K562 (cell line): ENCODE data around the gene PDE6B. TPM values are rescaled to one million over a fixed set of nuclear protein-coding genes. Genes with fewer than 3 reads are reported as not detected.

Experiments
- ATAC-seq: fragments of 200-7000 bp; cut with Tn5 transposase; 3 replicates; pipeline ENCODE4 v1.9.1; 2020; ENCODE audit warnings: moderate library complexity
- BruUV-seq: library from RNA; stranded (reverse); fragments of 400-500 nt; replicated peaks from 2 replicates; lab custom pipeline; 2021; lab: Mats Ljungman, UMichigan
- CTCF ChIA-PET: fragments of 300-600 bp; formaldehyde crosslinking; extraction: SDS; loops from one replicate; lab custom pipeline; 2021; ENCODE audit warnings: low intra/inter-chr PET ratio; lab: Yijun Ruan, JAX
- POLR2A ChIA-PET: fragments of 300-600, 350-650 bp; sonication (Branson Sonifier 250); formaldehyde crosslinking; extraction: SDS; loops from one replicate; lab custom pipeline; 2021; ENCODE audit warnings: antibody characterized with exemption, inconsistent platforms; lab: Yijun Ruan, JAX
- DNase-seq, 4 experiments: peaks; one replicate each; pipeline versions ENCODE4 v3.0.0 to v3.0.0-alpha.2; 2011 to 2018; ENCODE audit warnings: low spot score in 3 of 4, mixed read lengths in 3 of 4; ENCODE audit errors: extremely low read depth in 1 of 4
- FAIRE-seq: peaks from 2 replicates; lab custom pipeline; 2011; peaks lifted over from hg19 to GRCh38; lab: Jason Lieb, UNC
- H2AFZ ChIP-seq: 2 replicates; pipeline ENCODE4 v1.6.0; 2011; ENCODE audit warnings: low read depth, low read length, control low read depth, inconsistent platforms
- H3K27ac ChIP-seq: fragments of 200-600 bp; 3 replicates; pipeline ENCODE4 v1.8.0; 2011; ENCODE audit warnings: low read depth, mild to moderate bottlenecking, control low read depth, inconsistent platforms, low read length, moderate library complexity, mixed read lengths; ENCODE audit errors: extremely low read depth
- H3K27me3 ChIP-seq, 2 experiments: fragments of 300-600 bp in 1 of 2; 2 replicates in 1 of 2; 3 replicates in 1 of 2; pipeline versions ENCODE4 v1.6.0 to v1.8.0; 2011; ENCODE audit warnings: inconsistent platforms in 2 of 2, low read length in 2 of 2, mild to moderate bottlenecking in 1 of 2, mixed read lengths in 1 of 2, moderate library complexity in 1 of 2; ENCODE audit not compliant: control insufficient read depth in 2 of 2, insufficient read depth in 2 of 2
- H3K36me3 ChIP-seq: fragments of 300-600 bp; 3 replicates; pipeline ENCODE4 v1.8.0; 2011; ENCODE audit warnings: mild to moderate bottlenecking, low read length, inconsistent platforms; ENCODE audit not compliant: control insufficient read depth, insufficient read depth
- H3K4me1 ChIP-seq, 2 experiments: fragments of 200-600 bp in 1 of 2; replicated peaks in 1 of 2; 2 replicates in 1 of 2; 3 replicates in 1 of 2; pipeline versions ENCODE4 v1.5.1 to v1.8.0; 2011; ENCODE audit warnings: inconsistent platforms in 2 of 2, low read length in 2 of 2, mild to moderate bottlenecking in 1 of 2, mixed read lengths in 1 of 2, moderate library complexity in 1 of 2; ENCODE audit not compliant: control insufficient read depth in 2 of 2, insufficient read depth in 2 of 2
- H3K4me2 ChIP-seq: 2 replicates; pipeline ENCODE4 v1.6.1; 2011; ENCODE audit warnings: low read length, control low read depth, inconsistent platforms, mixed read lengths; ENCODE audit not compliant: insufficient read depth
- H3K4me3 ChIP-seq: fragments of 200-600 bp; sonication (generic), shearing (Covaris generic); 2 replicates; pipeline ENCODE4 v1.5.1; 2016; ENCODE audit warnings: control low read depth, inconsistent platforms
- H3K79me2 ChIP-seq: fragments of 200-600 bp; 3 replicates; pipeline ENCODE4 v1.8.0; 2011; ENCODE audit warnings: low read length, inconsistent platforms; ENCODE audit not compliant: control insufficient read depth, insufficient read depth
- H3K9ac ChIP-seq, 2 experiments: 2 replicates each; pipeline versions ENCODE4 v1.6.0 to v1.6.1; 2011; ENCODE audit warnings: low read depth in 2 of 2, low read length in 2 of 2, control low read depth in 1 of 2, inconsistent platforms in 1 of 2, mild to moderate bottlenecking in 1 of 2, mixed read lengths in 1 of 2; ENCODE audit not compliant: insufficient read depth in 1 of 2
- H3K9me1 ChIP-seq: one replicate; pipeline ENCODE4 v1.6.0; 2011; ENCODE audit warnings: inconsistent platforms, mild to moderate bottlenecking, low read length, moderate library complexity; ENCODE audit not compliant: control insufficient read depth, insufficient read depth
- H3K9me3 ChIP-seq: replicated peaks from 2 replicates; pipeline ENCODE4 v1.5.1; 2011; ENCODE audit warnings: low read depth, low read length, inconsistent platforms; ENCODE audit not compliant: control insufficient read depth, insufficient read depth
- H4K20me1 ChIP-seq: replicated peaks from 2 replicates; pipeline ENCODE4 v1.6.1; 2011; ENCODE audit warnings: low read length, inconsistent platforms, mixed read lengths; ENCODE audit not compliant: control insufficient read depth, insufficient read depth
- CHD4 ChIP-seq: fragments of 200-600 bp; sonication (generic); IDR thresholded peaks from 3 replicates; pipeline ENCODE4 v1.6.1; 2012; ENCODE audit warnings: low read depth, mild to moderate bottlenecking, mixed read lengths, low read length, inconsistent platforms; ENCODE audit not compliant: insufficient read depth, insufficient replicate concordance, poor library complexity, severe bottlenecking
- CREM ChIP-seq: IDR thresholded peaks from 2 replicates; pipeline ENCODE4 v1.6.1; 2014; ENCODE audit warnings: antibody characterized with exemption, low read depth
- ELK3 ChIP-seq: fragments of 450-650 bp; formaldehyde crosslinking; IDR thresholded peaks from 2 replicates; pipeline ENCODE4 v1.4.0; 2020; ENCODE audit warnings: mild to moderate bottlenecking
- FUS ChIP-seq: fragments of 200-400 bp; formaldehyde crosslinking; optimal IDR thresholded peaks from 2 replicates; pipeline ENCODE3; 2017; ENCODE audit warnings: low read depth, low read length
- MAZ ChIP-seq, 2 experiments: fragments of 450-650 bp in 1 of 2; sonication (generic) in 1 of 2; formaldehyde crosslinking; IDR thresholded peaks in 1 of 2; conservative IDR thresholded peaks in 1 of 2; 2 replicates each; pipeline versions ENCODE4 v1.4.0 to v1.5.0; 2020; ENCODE audit warnings: mild to moderate bottlenecking in 1 of 2, missing genetic modification reagents in 1 of 2
- NFXL1 ChIP-seq: fragments of 450-650 bp; formaldehyde crosslinking; IDR thresholded peaks from 2 replicates; pipeline ENCODE4 v1.4.0; 2021; ENCODE audit warnings: mild to moderate bottlenecking
- NR2F6 ChIP-seq: fragments of 450-650 bp; formaldehyde crosslinking; IDR thresholded peaks from 2 replicates; pipeline ENCODE4 v1.4.0; 2020; ENCODE audit warnings: mild to moderate bottlenecking
- PCBP1 ChIP-seq: fragments of 200-400 bp; formaldehyde crosslinking; IDR thresholded peaks from 2 replicates; pipeline ENCODE4 v1.6.1; 2018; ENCODE audit warnings: mild to moderate bottlenecking, low read depth, low read length; ENCODE audit not compliant: poor library complexity, severe bottlenecking
- POU5F1 ChIP-seq: fragments of 150-350 bp; IDR thresholded peaks from 2 replicates; pipeline ENCODE4 v1.6.1; 2014; ENCODE audit warnings: borderline replicate concordance, low read length, low read depth, mild to moderate bottlenecking; ENCODE audit not compliant: partially characterized antibody
- ZBTB7A ChIP-seq: IDR thresholded peaks from 2 replicates; pipeline ENCODE4 v1.6.1; 2011; ENCODE audit warnings: low read depth, mild to moderate bottlenecking, low read length, moderate library complexity, borderline replicate concordance; ENCODE audit not compliant: control insufficient read depth
- ZBTB9 ChIP-seq: fragments of 450-650 bp; formaldehyde crosslinking; IDR thresholded peaks from 2 replicates; pipeline ENCODE4 v1.4.0; 2020; ENCODE audit warnings: mild to moderate bottlenecking, moderate library complexity
- ZNF253 ChIP-seq: fragments of 250-450 bp; sonication (Bioruptor Pico); conservative IDR thresholded peaks from 2 replicates; pipeline ENCODE4 v1.6.1; 2021; ENCODE audit warnings: mild to moderate bottlenecking
- whole genome bisulfite sequencing: fragments of 100-300 bp; shearing (Covaris generic); methylation state at CpG from one replicate; pipeline ENCODE4 v1.1.6; 2016; ENCODE audit warnings: low coverage, mixed read lengths; ENCODE audit not compliant: insufficient coverage; ENCODE audit errors: missing lambda C conversion rate; 5-methylcytosine and 5-hydroxymethylcytosine counted together
- in situ Hi-C: fragments of 300-500 bp; cut with MboI; formaldehyde crosslinking; loops from 4 replicates; pipeline ENCODE4 v1.15.0; 2018; ENCODE audit warnings: inconsistent platforms, mixed read lengths
- intact Hi-C: fragments of 100-400 bp; cut with micrococcal nuclease; formaldehyde crosslinking; loops from 2 replicates; pipeline ENCODE4 v1.14.2; 2022
- polyA plus RNA-seq, 8 experiments: library from polyadenylated mRNA; depleted of rRNA in 4 of 8; stranded (reverse) in 5 of 8; unstranded in 3 of 8; fragments of >200 nt; fragmentation: Nextera tagmentation in 2 of 8; fragmentation: Illumina TruSeq in 1 of 8; extraction: Ambion mirVana in 2 of 8; extraction: Trizol in 1 of 8; gene quantifications; 2 replicates each; pipeline versions ENCODE4 v1.2.1 to v1.2.3, GENCODE V29; 2011 to 2014; ENCODE audit warnings: inconsistent platforms in 1 of 8, missing spikeins in 1 of 8
- total RNA-seq, 7 experiments: library from RNA; depleted of rRNA in 6 of 7; stranded (reverse); fragments of >200 nt in 6 of 7; fragmentation: Illumina TruSeq in 2 of 7; extraction: Trizol in 2 of 7; gene quantifications; 2 replicates each; pipeline versions ENCODE4 v1.2.1 to v1.2.3, GENCODE V29; 2011 to 2021; ENCODE audit warnings: low replicate concordance in 1 of 7
- TF ChIP-seq, protein P1 (sequence below): fragments of 250-450 bp; sonication (Bioruptor Pico); IDR thresholded peaks from 2 replicates; pipeline ENCODE4 v1.9.0; 2021; ENCODE audit warnings: mild to moderate bottlenecking
- TF ChIP-seq, protein P2 (sequence below): fragments of 250-450 bp; sonication (Bioruptor Pico); IDR thresholded peaks from 2 replicates; pipeline ENCODE4 v1.5.0; 2020; ENCODE audit warnings: mild to moderate bottlenecking

The PDE6B gene
- total and polyA plus RNA-seq, 9 of the 15 experiments (the other 6 are each of a cell fraction or from before 2014, with no cell fraction given): 0.04 TPM; not detected in 8

- ATAC-seq (no peak), DNase-seq (no peak), FAIRE-seq (no peak)
- intact Hi-C loops: loop anchor here (1.0 to 10.0 kb wide), 3 partner anchors 19 to 298 kb away; partner anchors contain the start of genes IDUA and PCGF3
- Histone ChIP-seq H3K4me3 (no peak overlapping the region), H4K20me1 (0 out of 2 replicates have a peak, but pooled peaks cover 4% of the 10 kb centered on the region), H3K27me3 (no peaks in the 10 kb centered on the region), H3K27ac (peak overlapping the region; percentile 78), H3K9ac (peak overlapping the region in 1 of 2 experiments; percentile 82; a peak in 2 of 4 replicates), H3K9me1 (no peaks in the 10 kb centered on the region), H3K79me2 (peaks cover 7% of the 10 kb centered on the region; the same call in 2 of the 3 replicates), H3K4me2 (peak overlapping the region; percentile 82), H3K4me1 (peaks cover 19 to 78% of the 10 kb centered on the region in 2 experiments), H3K36me3 (no peaks in the 10 kb centered on the region), H3K9me3 (no peaks in the 10 kb centered on the region), H2AFZ (peak overlapping the region; percentile 87)
- in situ Hi-C loops: no loop called here
- ChIA-PET POLR2A (interaction anchor here (0.7 to 0.8 kb wide), 2 partner anchors 19 to 61 kb away, joined by 3 read pairs; no protein-coding TSS in a partner anchor), CTCF (no interaction called here)
- 84% methylated on average over 22 of the region's 31 CpGs for WGBS
- no TSS peak for BruUV-seq
- TF ChIP-seq NFXL1 (no peak), NR2F6 (CRISPR knock-in tag) (no peak), CHD4 (no peak), ZBTB7A (peak; percentile 33; the same call in 1 of the 2 replicates), ELK3 (CRISPR knock-in tag) (no peak), CREM (peak; percentile 46), FUS (no peak), ZBTB9 (0 out of 2 replicates have a peak, but pooled peaks have one; percentile 12), ZNF253 (CRISPR knock-in tag) (no peak), MAZ (CRISPR knock-in tag; conservative IDR thresholded peaks at IDR 0.05 in 1 of 2, IDR thresholded peaks at IDR 0.05 in 1 of 2) (0 out of 4 replicates have a peak, but pooled peaks of 1 of the 2 experiments have one; percentile 4), PCBP1 (no peak), POU5F1 (no peak)
- TF ChIP-seq, protein P1, sequence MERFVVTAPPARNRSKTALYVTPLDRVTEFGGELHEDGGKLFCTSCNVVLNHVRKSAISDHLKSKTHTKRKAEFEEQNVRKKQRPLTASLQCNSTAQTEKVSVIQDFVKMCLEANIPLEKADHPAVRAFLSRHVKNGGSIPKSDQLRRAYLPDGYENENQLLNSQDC: no peak
- TF ChIP-seq, protein P2, sequence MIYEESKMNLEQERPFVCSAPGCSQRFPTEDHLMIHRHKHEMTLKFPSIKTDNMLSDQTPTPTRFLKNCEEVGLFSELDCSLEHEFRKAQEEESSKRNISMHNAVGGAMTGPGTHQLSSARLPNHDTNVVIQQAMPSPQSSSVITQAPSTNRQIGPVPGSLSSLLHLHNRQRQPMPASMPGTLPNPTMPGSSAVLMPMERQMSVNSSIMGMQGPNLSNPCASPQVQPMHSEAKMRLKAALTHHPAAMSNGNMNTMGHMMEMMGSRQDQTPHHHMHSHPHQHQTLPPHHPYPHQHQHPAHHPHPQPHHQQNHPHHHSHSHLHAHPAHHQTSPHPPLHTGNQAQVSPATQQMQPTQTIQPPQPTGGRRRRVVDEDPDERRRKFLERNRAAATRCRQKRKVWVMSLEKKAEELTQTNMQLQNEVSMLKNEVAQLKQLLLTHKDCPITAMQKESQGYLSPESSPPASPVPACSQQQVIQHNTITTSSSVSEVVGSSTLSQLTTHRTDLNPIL (CRISPR knock-in tag): no peak
These were observed 61.2 kb downstream of the PDE6B start for GRCh38 chr4:686413-687040.
